Transverse colon (tissue), 4 donors: ENCODE data around the gene ABHD15. TPM values are rescaled to one million over a fixed set of nuclear protein-coding genes. Genes with fewer than 3 reads are reported as not detected.

Source experiments
- DNase-seq: peaks from one replicate; pipeline ENCODE4 v3.0.0-alpha.2; 2019
- H3K27ac ChIP-seq, 4 donors: fragments of 200-600 bp; sonication (generic); 2 replicates each; pipeline ENCODE4 v1.5.1; 2016 to 2018; ENCODE audit warnings: inconsistent platforms in 4 of 4
- H3K27me3 ChIP-seq: fragments of 200-600 bp; sonication (generic); 2 replicates; pipeline ENCODE4 v1.5.1; 2017; ENCODE audit warnings: inconsistent platforms
- H3K36me3 ChIP-seq, 4 donors: fragments of 200-600 bp; sonication (generic); 2 replicates each; pipeline ENCODE4 v1.5.1; 2017 to 2019; ENCODE audit warnings: inconsistent platforms in 4 of 4
- H3K4me1 ChIP-seq, 4 donors: fragments of 200-600 bp; sonication (generic); 2 replicates each; pipeline ENCODE4 v1.5.1; 2017 to 2020; ENCODE audit warnings: inconsistent platforms in 4 of 4
- H3K4me3 ChIP-seq, 4 donors: fragments of 200-600 bp; sonication (generic); 1 replicate in 1 of 4; 2 replicates in 3 of 4; pipeline versions ENCODE4 v1.5.1 to v1.6.1; 2017 to 2019; ENCODE audit warnings: inconsistent platforms in 4 of 4
- H3K9me3 ChIP-seq, 2 donors: fragments of 200-600 bp; sonication (generic); 2 replicates each; pipeline ENCODE4 v1.5.1; 2017 to 2019; ENCODE audit warnings: inconsistent platforms in 2 of 2
- EP300 ChIP-seq: sonication (generic); formaldehyde crosslinking; IDR thresholded peaks from one replicate; pipeline ENCODE4 v1.6.1; 2017; ENCODE audit warnings: antibody characterized with exemption, low read depth
- POLR2A ChIP-seq: fragments of 450-650 bp; IDR thresholded peaks from one replicate; pipeline ENCODE4 v1.6.1; 2016; ENCODE audit warnings: antibody characterized with exemption, mild to moderate bottlenecking, moderate library complexity
- POLR2AphosphoS5 ChIP-seq, 3 donors: sonication (generic); formaldehyde crosslinking; IDR thresholded peaks; one replicate each; pipeline ENCODE4 v1.6.1; 2016; ENCODE audit warnings: antibody characterized with exemption in 3 of 3
- WGBS, 2 donors: methylation state at CpG; one replicate each; pipeline ENCODE4 v1.1.5; 2018; ENCODE audit warnings: low coverage in 1 of 2; 5-methylcytosine and 5-hydroxymethylcytosine counted together
- in situ Hi-C, 4 donors: fragments of 200-750 bp; cut with MboI; loops; one replicate each; pipeline versions ENCODE4 v1.15.0 to v1.15.1; 2017; ENCODE audit warnings: low sequenced_read_pairs in 3 of 4, low pct_ligation_motif_present in 1 of 4, low pct_unique_long_range_greater_than_20kb in 1 of 4
- intact Hi-C: fragments of 100-400 bp; cut with DNase I; formaldehyde crosslinking; loops from one replicate; pipeline ENCODE4 v1.15.1; 2023; ENCODE audit warnings: low total_unique reads
- total RNA-seq, 4 donors: library from RNA; depleted of rRNA; stranded (reverse); fragments of >200 nt; gene quantifications; one replicate each; pipeline ENCODE4 v1.1.0, GENCODE V29; 2016
- TF ChIP-seq, protein P1 (sequence below), 5 experiments: fragments of 200-600 bp in 3 of 5; fragments of 450-650 bp in 2 of 5; sonication (generic) in 3 of 5; IDR thresholded peaks; 1 replicate in 2 of 5; 2 replicates in 3 of 5; pipeline ENCODE4 v1.5.1; 2016 to 2017; ENCODE audit warnings: antibody characterized with exemption in 5 of 5, inconsistent platforms in 3 of 5, mild to moderate bottlenecking in 2 of 5, moderate library complexity in 1 of 5

Gene ABHD15
- total RNA-seq, 4 donors from 2014 or later = 18.7 to 38.0 (median 24.6) TPM

DNA sequence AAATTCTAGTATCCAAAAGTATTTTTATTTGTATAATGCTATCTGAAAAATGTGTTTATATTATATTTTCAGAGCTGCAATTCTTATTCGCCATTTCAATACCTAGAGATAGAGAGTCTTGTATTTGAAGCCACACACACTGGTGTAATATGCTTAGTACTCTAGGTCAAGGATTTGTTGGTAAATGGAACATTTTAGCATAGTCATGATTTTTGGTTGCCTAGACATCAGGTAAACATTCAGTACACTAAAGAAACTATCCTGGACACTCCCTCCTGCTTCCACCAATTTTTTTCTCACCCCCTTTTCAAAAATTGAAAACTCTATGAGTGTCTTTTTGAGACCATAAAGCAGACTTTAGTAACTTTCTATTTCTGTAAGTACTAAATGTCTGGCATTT, 20.8 kb downstream of the ABHD15 start:
- Histone ChIP-seq H3K4me1 (peaks cover 0 to 6% (median 0%) of the 10 kb centered on the region in 4 donors), H3K27ac (no peak overlapping the region), H3K9me3 (no peaks in the 10 kb centered on the region), H3K27me3 (no peaks in the 10 kb centered on the region), H3K4me3 (no peak overlapping the region), H3K36me3 (peaks cover 0 to 10% (median 2%) of the 10 kb centered on the region in 4 donors)
- no peak for DNase-seq
- in situ Hi-C loops (loop anchor here in 1 of 4 donors (25.0 kb wide), 1 partner anchor 184 kb away; no protein-coding TSS in a partner anchor), intact Hi-C loops (no loop called here)
- TF ChIP-seq, protein P1, sequence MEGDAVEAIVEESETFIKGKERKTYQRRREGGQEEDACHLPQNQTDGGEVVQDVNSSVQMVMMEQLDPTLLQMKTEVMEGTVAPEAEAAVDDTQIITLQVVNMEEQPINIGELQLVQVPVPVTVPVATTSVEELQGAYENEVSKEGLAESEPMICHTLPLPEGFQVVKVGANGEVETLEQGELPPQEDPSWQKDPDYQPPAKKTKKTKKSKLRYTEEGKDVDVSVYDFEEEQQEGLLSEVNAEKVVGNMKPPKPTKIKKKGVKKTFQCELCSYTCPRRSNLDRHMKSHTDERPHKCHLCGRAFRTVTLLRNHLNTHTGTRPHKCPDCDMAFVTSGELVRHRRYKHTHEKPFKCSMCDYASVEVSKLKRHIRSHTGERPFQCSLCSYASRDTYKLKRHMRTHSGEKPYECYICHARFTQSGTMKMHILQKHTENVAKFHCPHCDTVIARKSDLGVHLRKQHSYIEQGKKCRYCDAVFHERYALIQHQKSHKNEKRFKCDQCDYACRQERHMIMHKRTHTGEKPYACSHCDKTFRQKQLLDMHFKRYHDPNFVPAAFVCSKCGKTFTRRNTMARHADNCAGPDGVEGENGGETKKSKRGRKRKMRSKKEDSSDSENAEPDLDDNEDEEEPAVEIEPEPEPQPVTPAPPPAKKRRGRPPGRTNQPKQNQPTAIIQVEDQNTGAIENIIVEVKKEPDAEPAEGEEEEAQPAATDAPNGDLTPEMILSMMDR (IDR thresholded peaks at IDR 0.05) = no peak
- TF ChIP-seq EP300 (no peak), POLR2AphosphoS5 (IDR thresholded peaks at IDR 0.05) (no peak), POLR2A (no peak)
- 83 to 89% methylated on average over 1 of the region's 1 CpG for WGBS, 2 donors

DNA sequence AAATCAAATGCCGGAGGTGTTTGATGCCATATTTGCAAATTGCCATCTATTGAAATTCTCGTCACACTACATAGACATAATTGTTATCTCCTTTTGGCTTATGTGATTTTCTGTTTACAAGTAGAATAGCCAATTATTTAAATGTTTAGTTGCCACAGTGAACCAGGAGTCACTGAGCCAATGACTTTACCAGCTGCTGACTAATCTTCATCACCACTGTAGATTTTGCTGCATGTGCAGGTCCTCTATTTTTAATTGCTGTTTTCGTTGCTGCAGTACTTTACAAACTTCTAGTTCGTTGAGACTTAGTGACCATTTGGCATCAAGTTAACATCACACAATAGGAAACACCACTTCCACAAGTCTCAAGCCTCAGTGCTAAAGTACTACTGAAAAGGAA, 22.8 kb downstream of the ABHD15 start:
- TF ChIP-seq POLR2A (no peak), EP300 (no peak), POLR2AphosphoS5 (IDR thresholded peaks at IDR 0.05) (no peak)
- TF ChIP-seq, protein P1 (IDR thresholded peaks at IDR 0.05) = no peak
- Histone ChIP-seq H3K4me3 (no peak overlapping the region), H3K4me1 (no peaks in the 10 kb centered on the region), H3K27ac (no peak overlapping the region), H3K36me3 (peaks cover 0 to 14% (median 5%) of the 10 kb centered on the region in 4 donors), H3K9me3 (no peaks in the 10 kb centered on the region), H3K27me3 (no peaks in the 10 kb centered on the region)
- DNase-seq = no peak
- WGBS, 2 donors = 77 to 88% methylated on average over 4 of the region's 4 CpGs
- in situ Hi-C loops (loop anchor here in 1 of 4 donors (25.0 kb wide), 1 partner anchor 182 kb away; no protein-coding TSS in a partner anchor), intact Hi-C loops (no loop called here)

DNA sequence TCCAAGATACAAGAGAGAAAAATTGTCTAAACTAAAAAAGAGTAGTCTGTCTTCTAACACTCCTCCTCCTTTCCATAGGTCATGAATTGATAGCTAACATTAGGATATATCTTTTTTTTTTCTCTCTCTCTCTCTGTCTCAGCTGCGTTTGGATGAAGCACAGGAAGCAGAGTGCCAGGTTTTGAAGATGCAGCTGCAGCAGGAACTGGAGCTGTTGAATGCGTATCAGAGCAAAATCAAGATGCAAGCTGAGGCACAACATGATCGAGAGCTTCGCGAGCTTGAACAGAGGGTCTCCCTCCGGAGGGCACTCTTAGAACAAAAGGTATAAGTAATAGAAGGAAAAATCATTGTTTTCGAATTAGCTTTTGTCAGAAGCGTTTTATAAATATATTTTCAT, 32.9 kb downstream of the ABHD15 start:
- in situ Hi-C loops = loop anchor here in 3 of 4 donors (10.0 to 25.0 kb wide), 3 partner anchors 159 to 172 kb away; no protein-coding TSS in a partner anchor
- 92 to 93% methylated on average over 8 of the region's 8 CpGs for WGBS, 2 donors
- no peaks in the 10 kb centered on the region for H3K9me3 ChIP-seq
- no peaks in the 10 kb centered on the region for H3K4me1 ChIP-seq
- H3K36me3 ChIP-seq = peaks cover 0 to 33% (median 14%) of the 10 kb centered on the region in 4 donors
- no peak for DNase-seq
- H3K27me3 ChIP-seq = no peaks in the 10 kb centered on the region
- TF ChIP-seq POLR2AphosphoS5 (IDR thresholded peaks at IDR 0.05) (no peak), EP300 (no peak), POLR2A (no peak)
- TF ChIP-seq, protein P1 (IDR thresholded peaks at IDR 0.05) = no peak
- no peak overlapping the region for H3K27ac ChIP-seq
- intact Hi-C loops = no loop called here
- H3K4me3 ChIP-seq = no peak overlapping the region

DNA sequence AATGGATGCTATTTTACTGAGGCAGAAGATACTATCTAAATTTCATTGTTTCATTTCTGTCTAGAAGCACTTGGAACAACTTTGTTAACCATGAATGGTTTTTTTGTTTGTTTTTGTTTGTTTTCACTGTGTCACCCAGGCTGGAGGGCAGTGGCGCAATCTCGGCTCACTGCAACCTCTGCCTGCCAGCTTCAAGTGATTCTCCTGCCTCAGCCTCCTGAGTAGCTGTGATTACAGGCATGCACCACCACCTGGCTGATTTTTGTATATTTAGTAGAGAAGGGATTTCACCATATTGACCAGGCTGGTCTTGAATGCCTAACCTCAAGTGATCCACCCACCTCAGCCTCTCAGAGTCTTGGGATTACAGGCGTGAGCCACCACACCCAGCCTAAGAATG, 40.5 kb downstream of the ABHD15 start:
- H3K27me3 ChIP-seq = no peaks in the 10 kb centered on the region
- WGBS, 2 donors = 89 to 92% methylated on average over 2 to 3 of the region's 3 CpGs
- intact Hi-C loops (no loop called here), in situ Hi-C loops (loop anchor here in 1 of 4 donors (25.0 kb wide), 1 partner anchor 164 kb away; no protein-coding TSS in a partner anchor)
- H3K36me3 ChIP-seq = peaks cover 0 to 50% (median 14%) of the 10 kb centered on the region in 4 donors
- no peak overlapping the region for H3K4me3 ChIP-seq
- no peak overlapping the region for H3K27ac ChIP-seq
- no peak for TF ChIP-seq POLR2A
- TF ChIP-seq, protein P1 (IDR thresholded peaks at IDR 0.05) = no peak
- TF ChIP-seq POLR2AphosphoS5 (IDR thresholded peaks at IDR 0.05) = no peak
- TF ChIP-seq EP300 = no peak
- no peaks in the 10 kb centered on the region for H3K9me3 ChIP-seq
- H3K4me1 ChIP-seq = no peaks in the 10 kb centered on the region
- no peak for DNase-seq
